ENCODE results near the gene DDR2.
A peak's percentile ranks its signal among the peaks of the same experiment; 100 is the strongest.

Gene DDR2

GRCh38 chr1:162670928-162671663, 38.8 kb downstream of the DDR2 start:
- no peaks in the 10 kb centered on the region for H3K36me3 ChIP-seq (ENCODE audit: low read depth)
- TF ChIP-seq CTCF (IDR thresholded peaks at IDR 0.05; ENCODE audit: poor library complexity, severe bottlenecking) = no peak
- H3K9me3 ChIP-seq (ENCODE audit: severe bottlenecking) = no peaks in the 10 kb centered on the region
- ATAC-seq (ENCODE audit: low read depth) (peak; percentile 77), DNase-seq (ENCODE audit: low spot score) (no peak)
- H3K4me1 ChIP-seq (ENCODE audit: insufficient read depth, poor library complexity, severe bottlenecking) = no peaks in the 10 kb centered on the region
- no peak overlapping the region for H3K4me3 ChIP-seq (ENCODE audit: severe bottlenecking)
- H3K27me3 ChIP-seq (ENCODE audit: insufficient read depth, poor library complexity, severe bottlenecking) = no peaks in the 10 kb centered on the region
- H3K27ac ChIP-seq (ENCODE audit: poor library complexity, severe bottlenecking) = no peak overlapping the region

GRCh38 chr1:162671664-162672410, 39.6 kb downstream of the DDR2 start:
- Histone ChIP-seq H3K9me3 (ENCODE audit: severe bottlenecking) (no peaks in the 10 kb centered on the region), H3K36me3 (ENCODE audit: low read depth) (no peaks in the 10 kb centered on the region), H3K4me1 (ENCODE audit: insufficient read depth, poor library complexity, severe bottlenecking) (no peaks in the 10 kb centered on the region), H3K4me3 (ENCODE audit: severe bottlenecking) (no peak overlapping the region), H3K27me3 (ENCODE audit: insufficient read depth, poor library complexity, severe bottlenecking) (no peaks in the 10 kb centered on the region), H3K27ac (ENCODE audit: poor library complexity, severe bottlenecking) (no peak overlapping the region)
- DNase-seq (ENCODE audit: low spot score) (no peak), ATAC-seq (ENCODE audit: low read depth) (no peak)
- TF ChIP-seq CTCF (IDR thresholded peaks at IDR 0.05; ENCODE audit: poor library complexity, severe bottlenecking) = no peak

GRCh38 chr1:162672622-162673260, 40.5 kb downstream of the DDR2 start:
- Histone ChIP-seq H3K36me3 (ENCODE audit: low read depth) (no peaks in the 10 kb centered on the region), H3K9me3 (ENCODE audit: severe bottlenecking) (no peaks in the 10 kb centered on the region), H3K4me1 (ENCODE audit: insufficient read depth, poor library complexity, severe bottlenecking) (no peaks in the 10 kb centered on the region), H3K4me3 (ENCODE audit: severe bottlenecking) (no peak overlapping the region), H3K27ac (ENCODE audit: poor library complexity, severe bottlenecking) (no peak overlapping the region), H3K27me3 (ENCODE audit: insufficient read depth, poor library complexity, severe bottlenecking) (no peaks in the 10 kb centered on the region)
- TF ChIP-seq CTCF (IDR thresholded peaks at IDR 0.05; ENCODE audit: poor library complexity, severe bottlenecking) = no peak
- no peak for ATAC-seq (ENCODE audit: low read depth)
- DNase-seq (ENCODE audit: low spot score) = no peak

- DNase-seq (ENCODE audit: low spot score) (no peak), ATAC-seq (ENCODE audit: low read depth) (no peak)
- no peak overlapping the region for H3K27ac ChIP-seq (ENCODE audit: poor library complexity, severe bottlenecking)
- H3K4me1 ChIP-seq (ENCODE audit: insufficient read depth, poor library complexity, severe bottlenecking) = peaks cover 9% of the 10 kb centered on the region
- no peaks in the 10 kb centered on the region for H3K36me3 ChIP-seq (ENCODE audit: low read depth)
- no peaks in the 10 kb centered on the region for H3K27me3 ChIP-seq (ENCODE audit: insufficient read depth, poor library complexity, severe bottlenecking)
- H3K9me3 ChIP-seq (ENCODE audit: severe bottlenecking) = no peaks in the 10 kb centered on the region
- no peak for TF ChIP-seq CTCF (IDR thresholded peaks at IDR 0.05; ENCODE audit: poor library complexity, severe bottlenecking)
- H3K4me3 ChIP-seq (ENCODE audit: severe bottlenecking) = no peak overlapping the region
These were observed 41.9 kb downstream of the DDR2 start for GRCh38 chr1:162674034-162674608.

Data from RWPE2 (cell line).